ENCODE measurements around the gene CD320.
"Not testable (repeated sequence)": the region's sequence is repeated elsewhere in the genome, so short reads cannot be mapped to it uniquely, and the experiment has no call there.

CD320 gene

DNA sequence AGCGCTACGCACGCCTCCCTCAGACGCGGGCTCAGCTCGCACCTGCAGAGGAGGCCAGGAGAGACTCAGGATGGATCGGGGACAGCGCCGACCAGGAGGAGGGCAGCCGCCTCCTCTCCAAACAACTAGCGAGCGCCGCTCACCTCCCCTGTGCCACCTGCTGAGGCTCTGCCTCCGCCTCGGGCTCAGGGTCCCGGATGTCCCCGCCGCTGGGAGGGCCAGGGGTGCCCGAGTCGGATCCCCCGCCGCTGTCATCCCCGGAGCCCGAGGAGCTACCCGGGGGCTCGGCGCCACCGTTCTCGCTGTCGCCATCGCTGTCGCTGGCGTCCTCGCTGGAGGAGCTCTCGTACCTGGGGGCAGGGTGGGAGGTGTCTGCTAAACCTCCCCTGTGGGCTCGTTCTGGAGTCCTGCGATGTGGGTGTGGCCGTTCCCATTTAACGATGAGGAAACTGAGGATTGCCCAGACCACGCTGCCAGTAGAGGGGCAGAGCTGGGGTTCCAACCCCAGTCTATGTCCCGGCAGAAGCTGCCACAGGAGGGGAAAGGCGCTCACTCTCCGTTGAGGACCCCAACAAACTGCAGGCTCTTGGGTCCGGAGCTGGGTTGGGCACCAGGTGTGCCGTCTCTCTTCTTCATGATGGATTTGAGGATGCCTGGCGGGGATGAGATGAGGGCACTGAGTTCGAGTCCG is 25.8 kb upstream of the CD320 start:
- no peak for DNase-seq (ENCODE audit: low spot score)

DNA sequence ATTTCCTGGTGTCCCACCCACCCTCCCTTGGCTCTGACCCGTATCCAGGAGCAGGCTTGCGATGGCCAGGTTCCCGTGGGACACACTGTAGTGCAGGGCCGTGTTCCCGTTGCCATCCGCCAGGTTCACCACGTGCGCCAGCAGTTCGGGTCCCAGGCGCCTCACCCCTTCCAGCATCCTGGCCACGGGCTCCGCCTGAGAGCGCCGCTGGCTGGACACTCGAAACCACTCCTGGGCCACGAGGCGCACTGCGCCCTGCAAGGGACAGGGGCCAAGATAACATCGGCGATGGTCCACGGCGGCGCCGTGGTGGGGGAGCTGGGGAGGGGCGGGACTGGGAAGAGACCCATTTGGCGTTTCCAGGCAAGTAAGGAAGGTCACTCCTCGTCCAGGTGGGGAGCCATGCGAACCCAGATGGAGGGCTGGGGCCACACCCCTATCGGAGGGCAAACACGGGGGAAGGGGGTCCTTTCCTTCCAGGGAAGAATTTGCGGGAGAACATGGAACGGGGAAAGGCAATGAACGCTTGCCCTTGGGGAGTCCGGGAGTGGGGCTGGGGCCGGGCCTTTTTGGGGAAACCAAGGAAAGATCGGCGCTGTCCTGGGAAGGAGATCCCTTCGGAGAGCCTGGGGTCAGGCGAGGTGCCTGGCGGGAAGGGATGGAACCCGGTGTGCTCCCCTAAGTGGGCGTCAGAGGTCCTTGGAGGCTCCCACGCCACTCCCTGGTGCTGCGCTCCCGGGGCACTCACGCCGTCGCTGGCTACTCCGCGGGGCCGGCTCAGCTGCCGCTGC is 25.0 kb upstream of the CD320 start:
- DNase-seq (ENCODE audit: low spot score): no peak

DNA sequence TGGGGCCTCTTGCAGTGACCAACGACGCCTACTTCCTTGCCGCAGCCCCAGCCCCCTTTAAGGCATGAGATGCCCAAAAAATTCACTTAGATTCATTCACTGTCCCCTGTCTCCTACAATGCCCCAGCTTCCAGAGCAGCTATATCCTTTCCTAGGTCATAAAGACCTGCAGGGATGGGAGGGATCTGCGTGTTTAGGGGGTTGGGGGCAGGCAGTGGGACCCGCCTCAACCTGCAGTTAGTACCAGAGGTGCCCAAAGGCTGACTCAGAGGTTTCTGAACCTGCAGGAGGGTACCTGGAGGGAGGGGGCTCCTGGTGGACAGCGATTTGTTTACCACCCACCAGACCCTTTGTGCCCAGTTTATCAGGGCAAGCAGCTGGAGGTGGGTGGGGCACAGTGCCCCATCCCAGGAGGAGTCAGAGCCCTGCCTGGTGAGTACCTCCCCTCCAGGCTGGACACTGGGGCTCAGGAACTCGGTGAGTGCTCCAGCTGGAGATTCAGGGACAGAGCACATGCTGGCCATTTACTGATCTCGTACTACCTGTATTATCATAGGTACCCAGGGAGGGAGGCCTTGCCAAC is 23.2 kb upstream of the CD320 start:
- no peak for DNase-seq (ENCODE audit: low spot score)

DNA sequence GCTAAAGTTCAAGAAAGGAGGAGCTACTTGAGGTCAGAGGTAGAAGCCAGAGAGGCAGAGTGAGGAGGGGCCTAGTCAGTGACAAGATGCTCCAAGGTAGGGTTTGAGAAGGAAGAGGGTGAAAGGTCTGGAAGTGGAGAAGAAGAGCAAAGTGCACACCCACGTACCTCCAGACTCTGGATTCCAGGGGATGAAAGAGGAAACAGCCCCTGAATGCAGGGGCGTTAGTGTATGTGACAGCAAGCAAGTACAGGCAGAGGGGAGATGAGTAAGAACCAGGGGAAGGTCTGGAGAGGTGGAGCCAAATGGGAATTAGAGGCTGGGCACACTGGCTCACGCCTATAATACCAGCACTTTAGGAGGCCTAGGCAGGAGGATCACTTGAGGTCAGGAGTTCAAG is 21.8 kb upstream of the CD320 start:
- no peak for DNase-seq (ENCODE audit: low spot score)

DNA sequence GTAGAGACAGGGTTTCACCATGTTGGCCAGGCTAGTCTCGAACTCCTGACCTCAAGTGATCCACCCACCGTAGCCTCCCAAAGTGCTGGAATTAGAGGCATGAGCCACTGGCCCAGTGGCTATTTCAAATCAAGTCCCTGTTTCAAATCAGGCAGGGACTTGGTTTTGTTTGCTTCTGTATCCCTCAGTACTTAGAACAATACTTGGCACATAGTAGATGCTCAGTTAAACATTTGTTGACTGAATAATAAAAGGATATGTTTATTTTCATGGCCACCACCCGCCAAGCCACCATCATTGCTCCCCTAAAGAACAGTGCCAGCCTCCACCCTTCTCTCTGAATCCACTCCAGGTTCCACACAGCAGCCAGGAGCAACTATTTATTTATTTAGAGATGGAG is 17.3 kb upstream of the CD320 start:
- DNase-seq (ENCODE audit: low spot score): no peak

DNA sequence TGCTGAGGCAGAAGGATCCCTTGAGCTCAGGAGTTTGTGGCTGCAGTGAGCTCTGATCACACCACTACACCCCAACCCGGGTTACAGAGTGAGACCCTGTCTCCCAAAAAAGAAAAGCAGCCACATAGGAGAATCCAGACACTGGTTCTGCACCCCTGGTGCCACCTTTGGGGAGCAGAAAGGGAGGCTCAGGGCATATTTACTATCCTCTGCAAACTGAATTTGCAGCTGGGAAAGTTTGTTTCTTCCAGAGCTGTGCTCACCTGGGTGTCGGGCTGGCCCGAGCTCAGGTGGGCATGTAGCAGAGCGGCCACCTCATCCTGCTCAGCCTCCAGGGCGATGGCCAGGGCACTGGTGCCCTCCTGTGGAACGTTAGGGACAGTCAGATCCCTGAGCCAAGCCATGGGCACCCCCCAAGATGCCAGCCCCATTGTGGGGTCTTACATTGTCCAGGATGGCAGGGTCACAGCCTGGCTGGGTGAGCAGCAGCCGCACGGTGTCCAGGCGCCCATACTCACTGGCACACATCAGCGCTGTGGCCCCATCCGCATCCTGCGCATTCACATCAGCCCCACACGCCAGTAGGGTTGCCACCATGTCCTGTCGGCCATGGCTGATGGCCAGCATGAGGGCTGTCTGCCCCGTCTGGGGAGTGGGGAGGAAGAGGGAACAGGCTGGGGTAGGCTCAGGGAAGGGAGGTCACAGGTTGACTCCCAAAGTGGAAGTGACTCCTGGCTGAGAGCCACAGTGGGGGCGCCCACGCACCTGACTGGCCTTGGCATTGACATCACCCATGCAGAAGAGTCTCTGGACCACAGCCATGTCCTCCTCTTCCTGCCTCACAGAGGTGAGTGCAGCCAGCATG is 16.3 kb upstream of the CD320 start:
- DNase-seq (ENCODE audit: low spot score): no peak

DNA sequence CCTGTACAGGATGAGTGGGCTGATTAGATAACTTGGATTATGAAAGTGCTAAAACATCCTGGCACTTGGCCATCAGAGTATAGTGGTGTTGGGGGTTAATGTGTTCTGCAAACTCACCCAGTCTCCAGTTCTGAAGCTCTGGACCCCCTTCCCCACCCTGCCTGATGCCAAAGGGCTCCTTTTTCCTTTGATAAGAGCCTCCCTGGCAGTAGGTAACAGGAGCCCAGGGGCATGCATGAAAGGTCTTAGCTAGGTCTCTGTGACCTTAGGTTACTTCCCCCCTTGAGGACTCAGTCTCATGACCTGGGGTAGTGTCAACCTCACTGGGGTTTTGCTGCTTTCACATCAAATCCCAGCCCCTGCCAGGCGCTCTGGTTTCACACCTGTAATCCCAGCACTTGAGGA is 15.6 kb upstream of the CD320 start:
- no peak for DNase-seq (ENCODE audit: low spot score)

DNA sequence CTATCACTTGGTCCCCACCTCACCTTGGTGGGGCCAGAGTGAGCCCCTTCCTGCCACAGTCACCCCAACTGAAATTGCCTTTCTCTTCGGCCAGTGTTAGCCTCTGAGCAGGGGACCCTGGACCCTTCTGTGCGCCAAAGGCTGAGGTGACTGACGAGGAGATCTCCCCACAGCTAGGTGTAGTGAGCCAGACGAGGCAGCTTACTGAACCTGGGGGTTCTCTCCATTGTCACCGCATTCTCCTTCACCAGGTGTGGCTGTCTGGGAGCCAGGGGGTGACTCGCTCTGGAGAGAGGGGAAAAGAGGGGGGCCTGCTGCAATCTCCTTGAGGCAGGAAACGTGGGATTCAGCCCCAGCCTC is 14.5 kb upstream of the CD320 start:
- no peak for DNase-seq (ENCODE audit: low spot score)

DNA sequence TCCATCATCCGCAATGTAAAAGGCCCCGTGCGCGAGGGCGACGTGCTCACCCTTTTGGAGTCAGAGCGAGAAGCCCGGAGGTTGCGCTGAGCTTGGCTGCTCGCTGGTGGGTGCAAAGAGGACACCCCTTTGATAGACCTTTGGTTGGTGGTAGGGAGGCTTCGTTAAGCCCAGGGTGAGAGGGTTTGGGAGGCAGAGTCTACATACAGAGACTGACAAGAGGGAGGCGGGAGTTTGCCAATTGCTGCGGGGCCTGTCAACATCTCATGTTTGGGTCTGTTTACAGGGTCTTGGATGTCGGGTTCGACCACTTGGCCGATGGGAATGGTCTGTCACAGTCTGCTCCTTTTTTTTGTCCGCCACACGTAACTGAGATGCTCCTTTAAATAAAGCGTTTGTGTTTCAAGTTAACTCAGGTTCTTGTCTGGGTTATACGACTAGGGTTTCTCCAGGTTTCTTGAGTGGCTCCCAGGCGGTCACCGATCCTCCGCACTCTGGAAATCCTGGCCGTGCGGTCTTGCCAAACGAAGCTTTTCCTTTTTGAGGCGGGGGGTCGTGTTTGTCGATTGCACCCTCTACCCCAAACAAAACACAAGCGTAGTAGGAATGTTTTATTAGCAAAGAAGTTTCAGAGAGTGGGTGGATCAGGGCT is 14.0 kb upstream of the CD320 start:
- DNase-seq (ENCODE audit: low spot score): no peak

DNA sequence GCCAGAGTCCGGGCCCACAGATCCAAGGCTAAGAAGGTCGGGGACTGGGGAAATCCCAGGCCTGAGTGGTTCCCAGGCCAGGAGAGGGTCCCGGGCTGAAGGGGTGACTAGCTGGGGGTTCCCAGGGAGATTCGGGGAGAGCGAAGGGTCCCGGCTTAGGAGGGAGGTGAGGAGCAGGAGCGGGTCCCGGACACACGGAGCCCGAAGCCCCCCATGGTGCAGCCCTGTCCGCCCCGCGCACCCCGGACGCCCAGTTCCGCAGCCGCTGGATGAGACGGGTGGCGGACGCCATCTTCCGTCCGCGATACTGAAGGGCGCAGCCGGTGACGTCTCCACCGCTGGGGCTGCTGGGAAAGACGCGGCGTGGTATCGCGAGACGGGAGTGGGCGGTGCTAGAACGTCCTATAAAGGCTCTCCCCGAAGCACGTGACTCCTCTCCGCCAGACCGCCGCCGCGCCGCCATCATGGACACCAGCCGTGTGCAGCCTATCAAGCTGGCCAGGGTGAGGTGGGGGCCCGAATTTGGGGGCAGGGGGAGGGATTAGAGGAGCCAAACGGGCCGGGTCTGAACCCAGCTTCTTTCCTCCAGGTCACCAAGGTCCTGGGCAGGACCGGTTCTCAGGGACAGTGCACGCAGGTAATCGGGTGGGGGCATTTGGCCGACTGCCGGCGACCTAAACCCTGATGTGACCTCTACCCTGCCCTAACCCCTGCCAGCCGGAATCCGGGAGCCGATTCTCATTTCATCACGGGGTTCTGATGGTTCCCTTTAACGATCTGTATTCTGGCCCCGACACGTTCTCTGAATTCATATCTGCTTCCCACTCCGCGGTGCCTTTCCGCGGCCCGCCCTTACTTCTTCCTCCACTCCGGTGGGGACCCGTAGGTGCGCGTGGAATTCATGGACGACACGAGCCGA is 13.2 kb upstream of the CD320 start, which contains the start of the genes NDUFA7 and RPS28:
Gene NDUFA7 (minus strand): TSS at position 309 of the 919 bp plus-strand sequence. CDS start 17 bp downstream, at position 292.
Gene RPS28 (plus strand): TSS at position 430 of the 919 bp plus-strand sequence. CDS start 35 bp downstream, at position 465.
- DNase-seq (ENCODE audit: low spot score): peak; percentile 98

DNA sequence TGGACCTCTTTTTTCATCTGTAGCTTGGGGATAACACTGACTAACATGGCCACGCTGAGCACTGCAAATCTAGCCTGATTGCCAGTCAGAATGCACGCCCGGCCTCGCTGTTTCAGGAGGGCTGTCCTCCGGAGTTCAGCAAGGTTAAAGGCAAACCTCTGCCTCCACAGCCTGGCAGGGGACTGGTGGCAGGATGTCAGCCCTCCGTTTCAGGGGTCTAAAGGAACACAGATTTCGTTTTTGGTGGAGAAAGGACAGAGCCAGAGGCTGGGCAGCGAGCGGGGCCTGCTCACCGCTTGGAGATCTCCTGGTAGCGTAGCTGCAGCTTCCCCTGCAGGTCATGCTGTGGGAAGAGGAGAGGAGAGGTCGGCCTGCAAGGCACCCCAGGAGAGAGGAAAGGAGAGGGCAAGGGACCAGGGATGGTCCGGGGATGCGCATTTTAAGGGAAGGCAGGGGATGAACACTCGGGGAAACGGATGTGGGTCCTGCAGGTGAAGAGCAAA is 12.5 kb upstream of the CD320 start:
- no peak for DNase-seq (ENCODE audit: low spot score)

DNA sequence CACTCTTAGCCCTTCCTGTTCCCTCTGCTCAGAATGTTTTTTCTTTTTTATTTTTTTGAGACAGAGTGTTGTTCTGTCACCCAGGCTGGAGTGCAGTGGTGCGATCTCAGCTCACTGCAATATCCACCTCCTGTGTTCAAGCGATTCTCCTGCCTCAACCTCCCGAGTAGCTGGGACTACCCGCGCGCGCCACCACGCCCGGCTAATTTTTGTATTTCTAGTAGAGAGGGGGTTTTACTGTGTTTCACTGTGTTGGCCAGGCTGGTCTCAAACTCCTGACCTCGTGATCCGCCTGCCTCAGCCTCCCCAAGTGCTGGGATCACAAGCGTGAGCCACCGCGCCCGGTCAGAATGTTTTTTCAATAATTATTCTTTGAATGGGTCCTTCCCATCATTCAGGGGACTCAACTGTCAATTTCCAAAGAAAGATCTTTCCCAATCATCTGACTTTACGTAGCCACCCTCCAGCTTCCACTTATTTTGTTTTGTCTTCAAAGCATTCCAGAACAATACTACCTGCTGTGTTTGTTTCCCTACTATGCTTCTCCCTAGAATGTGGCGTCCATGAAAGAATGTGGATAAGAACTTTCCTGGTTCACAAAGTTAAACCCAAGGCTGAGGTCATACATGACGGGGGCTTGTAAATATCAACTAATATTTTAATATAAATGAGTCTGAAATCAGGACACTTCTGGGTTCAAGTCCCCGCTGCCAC is 11.8 kb upstream of the CD320 start:
- no peak for DNase-seq (ENCODE audit: low spot score)

DNA sequence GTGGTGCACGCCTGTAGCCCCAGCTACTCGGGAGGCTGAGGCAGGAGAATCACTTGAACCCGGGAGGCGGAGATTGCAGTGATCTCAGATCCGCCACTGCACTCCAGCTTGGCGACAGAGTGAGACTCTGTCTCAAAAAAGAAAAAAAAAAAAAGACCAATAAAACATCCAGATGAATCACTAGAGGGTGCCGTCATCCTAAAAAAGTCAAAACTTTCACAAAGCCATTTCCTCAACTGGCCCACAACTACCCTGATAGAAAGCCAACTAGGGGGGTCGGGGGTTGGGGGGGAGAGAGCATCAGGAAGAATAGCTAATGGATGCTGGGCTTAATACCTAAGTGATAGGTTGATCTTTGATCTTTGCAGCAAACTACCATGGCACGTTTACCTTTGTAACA is 10.7 kb upstream of the CD320 start:
- DNase-seq (ENCODE audit: low spot score): not testable (repeated sequence)

DNA sequence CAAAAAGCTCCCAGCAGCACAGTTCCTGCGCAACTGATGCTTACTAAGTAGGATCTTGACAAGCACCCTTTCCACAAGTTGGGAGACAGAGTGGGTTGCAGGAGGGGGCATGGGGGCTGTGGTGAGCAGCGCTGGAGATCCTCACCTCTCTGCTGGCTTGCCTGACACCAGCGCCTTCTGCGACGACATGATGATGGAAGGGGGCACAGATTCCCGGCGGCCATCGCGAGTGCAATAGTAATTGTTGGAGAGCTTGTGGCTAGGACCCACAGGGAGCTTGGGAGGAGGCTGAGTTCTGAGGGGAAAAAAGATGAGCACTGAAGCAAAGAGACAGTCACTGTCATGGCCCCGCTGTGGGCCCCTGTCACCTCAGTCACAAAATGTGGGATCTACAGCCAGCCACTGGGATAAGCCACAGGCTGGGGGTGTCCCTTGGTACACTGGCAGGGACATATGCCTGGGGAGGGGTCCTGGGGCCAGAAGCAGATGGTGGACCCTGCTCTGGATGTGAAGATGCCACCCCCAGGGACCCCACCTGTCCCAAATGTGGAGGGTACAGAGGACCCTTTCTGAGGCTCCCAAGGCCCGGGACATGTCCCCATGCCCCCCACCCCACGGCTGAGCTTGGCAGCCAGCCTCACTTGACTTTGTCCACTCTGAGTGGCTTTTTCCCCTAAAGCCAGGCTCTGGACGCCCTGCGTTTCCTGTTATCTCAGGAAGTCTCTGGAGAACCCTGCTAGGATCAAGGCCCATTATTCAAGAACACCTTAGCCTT is 8.4 kb upstream of the CD320 start:
- no peak for DNase-seq (ENCODE audit: low spot score)

DNA sequence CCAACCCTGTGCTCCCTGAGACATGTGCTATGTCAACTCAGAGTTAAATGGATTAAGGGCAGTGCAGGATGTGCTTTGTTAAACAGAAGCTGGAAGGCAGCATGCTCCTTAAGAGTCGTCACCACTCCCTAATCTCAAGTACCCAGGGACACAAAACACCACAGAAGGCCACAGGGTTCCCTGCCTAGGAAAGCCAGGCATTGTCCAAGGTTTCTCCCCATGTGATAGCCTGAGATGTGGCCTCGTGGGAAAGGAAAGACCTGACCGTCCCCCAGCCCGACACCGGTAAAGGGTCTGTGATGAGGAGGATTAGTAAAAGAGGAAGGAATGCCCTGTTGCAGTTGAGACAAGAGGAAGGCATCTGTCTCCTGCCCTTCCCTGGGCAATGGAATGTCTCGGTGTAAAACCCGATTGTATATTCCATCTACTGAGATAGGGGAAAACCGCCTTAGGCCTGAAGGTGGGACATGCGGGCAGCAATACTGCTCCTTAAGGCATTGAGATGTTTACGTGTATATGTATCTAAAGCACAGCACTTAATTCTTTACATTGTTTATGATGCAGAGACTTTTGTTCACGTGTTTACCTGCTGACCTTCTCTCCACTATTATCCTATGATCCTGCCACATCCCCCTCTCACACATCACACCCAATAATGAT is 7.0 kb upstream of the CD320 start:
- not testable (repeated sequence) for DNase-seq (ENCODE audit: low spot score)

DNA sequence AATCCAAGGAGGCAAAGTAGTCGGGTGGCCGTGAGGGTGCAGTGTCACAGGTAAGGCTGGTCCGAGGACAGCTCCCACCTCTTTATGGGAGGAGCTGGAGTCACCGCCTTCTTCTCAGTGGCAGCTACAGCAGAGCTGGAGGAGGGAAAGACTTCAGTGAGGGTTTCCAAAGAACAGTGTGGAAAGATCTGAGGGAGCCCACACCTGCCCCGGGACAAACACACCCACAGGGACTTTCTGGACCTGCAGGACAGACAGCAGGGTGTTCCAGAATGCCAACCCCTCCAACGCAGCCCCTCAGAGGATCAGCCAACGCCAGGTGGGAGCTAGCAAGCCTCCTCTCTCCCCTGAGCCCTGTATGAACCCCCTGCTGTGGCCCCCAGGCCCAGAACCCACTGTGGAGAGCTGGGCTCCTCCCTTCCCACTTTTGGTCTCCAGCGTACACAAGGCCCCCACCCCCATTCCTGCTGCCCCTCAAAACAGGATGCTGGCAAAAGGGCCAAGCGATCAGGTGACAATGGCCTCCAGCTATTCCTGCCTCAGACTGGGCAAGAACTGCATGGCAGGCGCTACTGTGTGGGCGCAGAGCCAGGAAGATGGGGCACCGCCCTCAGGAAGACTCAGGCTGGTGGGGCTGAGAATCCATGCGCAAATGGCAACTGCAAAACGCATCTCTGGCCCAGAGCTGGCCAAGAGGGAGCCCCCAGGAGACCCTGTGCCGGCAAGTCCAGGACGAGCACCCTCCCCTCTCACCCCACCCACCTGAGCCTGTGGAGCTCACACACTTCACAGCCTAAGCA is 3.5 kb upstream of the CD320 start:
- no peak for DNase-seq (ENCODE audit: low spot score)

DNA sequence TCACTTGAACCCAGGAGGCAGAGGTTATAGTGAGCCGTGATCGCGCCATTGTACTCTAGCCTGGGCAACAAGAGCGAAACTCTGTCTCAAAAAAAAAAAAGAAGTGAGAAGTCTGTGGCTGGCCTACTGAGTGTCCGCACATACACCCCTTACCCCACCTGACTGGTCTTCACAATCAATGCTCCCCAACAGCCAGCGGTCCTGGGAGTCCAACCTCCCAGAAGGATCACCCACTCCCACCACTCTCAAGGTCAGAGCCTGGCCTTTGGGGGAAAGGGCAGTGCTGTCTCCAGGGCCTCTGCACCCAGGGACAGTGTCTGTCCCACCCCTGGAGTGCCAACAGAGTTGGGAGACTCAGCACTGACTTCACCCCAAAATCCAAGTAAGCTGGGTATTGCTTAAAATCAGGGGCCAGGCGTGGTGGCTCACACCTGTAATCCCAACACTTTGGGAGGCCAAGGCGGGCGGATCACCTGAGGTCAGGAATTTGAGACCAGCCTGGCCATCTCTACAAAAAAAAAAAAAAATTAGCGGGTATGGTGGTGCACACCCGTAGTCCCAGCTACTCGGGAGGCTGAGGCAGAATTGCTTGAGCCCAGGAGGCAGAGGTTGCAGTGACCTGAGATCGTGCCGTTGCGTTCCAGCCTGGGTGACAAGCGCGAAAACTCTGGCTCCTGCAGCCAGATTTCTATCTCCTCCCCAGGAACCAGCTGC is 2.3 kb upstream of the CD320 start:
- DNase-seq (ENCODE audit: low spot score): no peak

All from CD4-positive, alpha-beta T cell treated with Interleukin-2 at 100 ng/mL for 4 hours (primary cell).